ENCODE results near the gene UGCG.
"Not testable (repeated sequence)": the region's sequence is repeated elsewhere in the genome, so short reads cannot be mapped to it uniquely, and the experiment has no call there.

Gene UGCG

GRCh38 chr9:111925017-111925770, 28.6 kb downstream of the UGCG start:
- H3K27me3 Mint-ChIP-seq, result no peaks in the 10 kb centered on the region
- peak overlapping the region; percentile 25 for H3K27ac Mint-ChIP-seq
- H3K9me3 Mint-ChIP-seq, result no peaks in the 10 kb centered on the region
- H3K36me3 Mint-ChIP-seq, result peaks cover 10% of the 10 kb centered on the region
- no peak overlapping the region for H3K4me3 Mint-ChIP-seq
- H3K4me1 Mint-ChIP-seq, result peaks cover 54% of the 10 kb centered on the region

DNA sequence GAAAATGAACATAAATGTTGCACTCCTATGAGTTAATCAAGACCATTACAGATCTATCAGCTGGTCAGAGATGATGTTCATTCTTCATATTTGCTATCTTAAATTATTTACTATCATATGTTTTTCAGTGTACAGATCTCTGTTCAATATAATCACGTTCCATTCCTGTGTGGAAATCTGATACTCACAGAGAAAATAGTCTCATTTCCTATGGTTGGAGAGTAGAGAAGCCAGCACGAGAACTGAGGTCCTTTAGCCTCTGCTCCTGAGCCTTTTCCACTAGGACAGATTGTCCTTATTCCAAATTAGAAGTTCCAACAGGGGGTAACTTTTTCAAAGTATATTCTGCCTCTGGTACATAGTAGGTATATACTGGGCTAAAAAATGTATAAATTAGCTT, 29.2 kb downstream of the UGCG start:
- Mint-ChIP-seq H3K9me3 (no peaks in the 10 kb centered on the region), H3K27ac (peak overlapping the region; percentile 70), H3K27me3 (no peaks in the 10 kb centered on the region), H3K4me1 (peaks cover 54% of the 10 kb centered on the region), H3K36me3 (peaks cover 10% of the 10 kb centered on the region), H3K4me3 (no peak overlapping the region)

- Mint-ChIP-seq H3K9me3 (no peaks in the 10 kb centered on the region), H3K36me3 (peaks cover 10% of the 10 kb centered on the region), H3K27ac (peak overlapping the region; percentile 96), H3K27me3 (no peaks in the 10 kb centered on the region), H3K4me3 (peak overlapping the region; percentile 47), H3K4me1 (peaks cover 54% of the 10 kb centered on the region)
These were observed 29.8 kb downstream of the UGCG start for GRCh38 chr9:111926421-111926875.

DNA sequence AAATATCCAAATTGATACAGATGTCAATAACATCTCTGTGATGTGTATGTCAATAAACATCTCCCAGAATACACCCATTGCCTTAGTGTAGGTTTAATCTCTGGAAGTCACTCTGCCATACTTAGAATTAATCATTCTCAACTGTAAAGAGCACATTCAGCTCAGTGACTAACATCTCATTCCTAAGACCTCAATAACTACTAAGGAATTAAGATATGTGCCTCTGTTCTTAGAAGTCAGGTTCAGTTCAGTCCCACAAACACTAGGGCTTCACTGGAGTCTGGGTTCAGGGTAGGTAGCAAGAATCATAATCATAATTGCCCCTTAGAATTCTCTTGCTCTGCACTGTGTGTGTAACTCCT, 31.7 kb downstream of the UGCG start:
- peak overlapping the region; percentile 43 for H3K27ac Mint-ChIP-seq
- no peak overlapping the region for H3K4me3 Mint-ChIP-seq
- H3K9me3 Mint-ChIP-seq, result no peaks in the 10 kb centered on the region
- peaks cover 17% of the 10 kb centered on the region for H3K36me3 Mint-ChIP-seq
- peaks cover 40% of the 10 kb centered on the region for H3K4me1 Mint-ChIP-seq
- H3K27me3 Mint-ChIP-seq, result no peaks in the 10 kb centered on the region

- Mint-ChIP-seq H3K4me3 (no peak overlapping the region), H3K27me3 (no peaks in the 10 kb centered on the region), H3K27ac (peak overlapping the region; percentile 65), H3K36me3 (peaks cover 30% of the 10 kb centered on the region), H3K9me3 (peaks cover 9% of the 10 kb centered on the region), H3K4me1 (peaks cover 36% of the 10 kb centered on the region)
These were observed 38.1 kb downstream of the UGCG start for GRCh38 chr9:111934747-111935146.

GRCh38 chr9:111936391-111936790, 39.8 kb downstream of the UGCG start:
- H3K27ac Mint-ChIP-seq, result peak overlapping the region; percentile 81

GRCh38 chr9:111937301-111937700, 40.7 kb downstream of the UGCG start:
- no peaks in the 10 kb centered on the region for H3K27me3 Mint-ChIP-seq
- peak overlapping the region; percentile 97 for H3K27ac Mint-ChIP-seq
- H3K36me3 Mint-ChIP-seq, result peaks cover 28% of the 10 kb centered on the region
- peaks cover 9% of the 10 kb centered on the region for H3K9me3 Mint-ChIP-seq
- H3K4me1 Mint-ChIP-seq, result peaks cover 36% of the 10 kb centered on the region
- H3K4me3 Mint-ChIP-seq, result peak overlapping the region; percentile 81

More at GRCh38 chr9:111936391-111936790, 39.8 kb downstream of the UGCG start:
- H3K4me3 Mint-ChIP-seq, result no peak overlapping the region
- peaks cover 9% of the 10 kb centered on the region for H3K9me3 Mint-ChIP-seq
- H3K36me3 Mint-ChIP-seq, result peaks cover 30% of the 10 kb centered on the region
- no peaks in the 10 kb centered on the region for H3K27me3 Mint-ChIP-seq
- H3K4me1 Mint-ChIP-seq, result peaks cover 36% of the 10 kb centered on the region

- Mint-ChIP-seq H3K4me3 (peak overlapping the region; percentile 81), H3K36me3 (peaks cover 26% of the 10 kb centered on the region), H3K27me3 (no peaks in the 10 kb centered on the region), H3K27ac (peak overlapping the region; percentile 97), H3K9me3 (peaks cover 9% of the 10 kb centered on the region), H3K4me1 (peaks cover 36% of the 10 kb centered on the region)
These were observed 41.3 kb downstream of the UGCG start for GRCh38 chr9:111937781-111938426.

- Mint-ChIP-seq H3K4me1 (peaks cover 36% of the 10 kb centered on the region), H3K9me3 (peaks cover 9% of the 10 kb centered on the region), H3K36me3 (peaks cover 23% of the 10 kb centered on the region), H3K4me3 (peak overlapping the region; percentile 76), H3K27ac (peak overlapping the region; percentile 86), H3K27me3 (no peaks in the 10 kb centered on the region)
These were observed 41.8 kb downstream of the UGCG start for GRCh38 chr9:111938427-111938800.

DNA sequence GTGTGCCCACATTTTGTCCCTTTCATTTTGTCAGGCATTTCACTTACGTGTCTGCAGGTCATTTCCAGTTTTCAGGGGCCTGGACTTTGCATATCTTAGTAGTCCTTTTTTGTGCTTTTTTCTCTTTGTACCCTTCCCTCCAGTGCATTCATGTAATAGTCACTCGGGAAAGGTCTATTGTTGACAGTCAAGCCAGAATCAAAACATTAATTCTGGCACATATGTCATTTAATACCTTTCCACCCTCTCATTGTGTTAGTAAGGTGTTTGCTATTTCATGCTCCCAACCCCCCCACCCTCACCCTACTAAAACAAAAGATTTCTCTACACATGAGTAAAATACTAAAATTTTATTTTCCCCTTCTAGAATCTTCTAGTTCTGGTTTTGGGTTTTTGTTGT, 42.7 kb downstream of the UGCG start:
- Mint-ChIP-seq H3K9me3 (peaks cover 9% of the 10 kb centered on the region), H3K36me3 (peaks cover 22% of the 10 kb centered on the region), H3K4me3 (peak overlapping the region; percentile 76), H3K4me1 (peaks cover 38% of the 10 kb centered on the region), H3K27me3 (no peaks in the 10 kb centered on the region), H3K27ac (peak overlapping the region; percentile 86)

GRCh38 chr9:111940697-111941096, 44.1 kb downstream of the UGCG start:
- Mint-ChIP-seq H3K27ac (no peak overlapping the region), H3K36me3 (peaks cover 16% of the 10 kb centered on the region), H3K4me3 (no peak overlapping the region), H3K9me3 (peaks cover 9% of the 10 kb centered on the region), H3K27me3 (no peaks in the 10 kb centered on the region), H3K4me1 (peaks cover 46% of the 10 kb centered on the region)

GRCh38 chr9:111943200-111943599, 46.6 kb downstream of the UGCG start:
- Mint-ChIP-seq H3K4me3 (no peak overlapping the region), H3K27me3 (no peaks in the 10 kb centered on the region), H3K9me3 (peaks cover 9% of the 10 kb centered on the region), H3K36me3 (peaks cover 6% of the 10 kb centered on the region), H3K27ac (no peak overlapping the region), H3K4me1 (peaks cover 29% of the 10 kb centered on the region)

DNA sequence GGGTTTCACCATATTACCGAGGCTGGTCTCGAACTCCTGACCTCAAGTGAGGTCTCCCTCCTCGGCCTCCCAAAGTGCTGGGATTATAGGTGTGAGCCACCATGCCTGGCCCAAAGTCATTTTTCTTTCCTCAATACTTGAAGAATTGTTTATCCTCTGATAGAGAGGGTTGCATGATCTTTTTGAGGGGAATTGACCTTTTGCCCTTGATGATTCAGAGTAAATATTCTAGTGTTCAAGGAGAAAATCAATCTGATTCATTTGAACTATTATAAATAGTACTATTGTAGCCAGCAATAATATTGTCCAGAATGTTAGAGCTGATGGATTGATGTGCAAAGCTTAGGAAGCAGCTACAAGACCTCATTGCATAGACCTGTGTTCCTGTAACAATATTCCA, 47.1 kb downstream of the UGCG start:
- no peak overlapping the region for H3K4me3 Mint-ChIP-seq
- H3K9me3 Mint-ChIP-seq, result peaks cover 5% of the 10 kb centered on the region
- peaks cover 3% of the 10 kb centered on the region for H3K36me3 Mint-ChIP-seq
- no peaks in the 10 kb centered on the region for H3K27me3 Mint-ChIP-seq
- H3K27ac Mint-ChIP-seq, result no peak overlapping the region
- peaks cover 23% of the 10 kb centered on the region for H3K4me1 Mint-ChIP-seq

GRCh38 chr9:111944241-111944866, 47.7 kb downstream of the UGCG start:
- peaks cover 23% of the 10 kb centered on the region for H3K4me1 Mint-ChIP-seq
- no peak overlapping the region for H3K27ac Mint-ChIP-seq
- no peak overlapping the region for H3K4me3 Mint-ChIP-seq
- no peaks in the 10 kb centered on the region for H3K27me3 Mint-ChIP-seq
- H3K9me3 Mint-ChIP-seq, result no peaks in the 10 kb centered on the region
- H3K36me3 Mint-ChIP-seq, result no peaks in the 10 kb centered on the region

GRCh38 chr9:111945216-111945615, 48.6 kb downstream of the UGCG start:
- H3K27me3 Mint-ChIP-seq, result no peaks in the 10 kb centered on the region
- H3K4me1 Mint-ChIP-seq, result peaks cover 23% of the 10 kb centered on the region
- H3K27ac Mint-ChIP-seq, result peak overlapping the region; percentile 73

DNA sequence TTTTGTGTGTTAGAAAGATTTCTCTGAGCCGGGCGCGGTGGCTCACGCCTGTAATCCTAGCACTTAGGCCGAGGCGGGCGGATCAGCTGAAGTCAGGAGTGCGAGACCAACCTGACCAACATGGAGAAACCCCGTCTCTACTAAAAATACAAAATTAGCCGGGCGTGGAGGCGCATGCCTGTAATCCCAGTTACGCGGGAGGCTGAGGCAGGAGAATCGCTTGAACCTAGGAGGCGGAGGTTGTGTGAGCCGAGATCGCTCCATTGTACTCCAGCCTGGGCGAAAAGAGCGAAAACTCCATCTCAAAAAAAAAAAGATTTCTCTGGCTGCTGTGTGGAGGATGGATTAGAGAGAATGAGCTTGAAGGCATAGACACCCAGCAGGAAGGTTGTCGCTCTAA, 51.5 kb downstream of the UGCG start:
- not testable (repeated sequence) for H3K27me3 Mint-ChIP-seq, H3K27ac Mint-ChIP-seq, H3K4me3 Mint-ChIP-seq, H3K9me3 Mint-ChIP-seq, H3K36me3 Mint-ChIP-seq
- peaks cover 23% of the 10 kb centered on the region for H3K4me1 Mint-ChIP-seq

More at GRCh38 chr9:111945216-111945615, 48.6 kb downstream of the UGCG start:
- no peaks in the 10 kb centered on the region for H3K9me3 Mint-ChIP-seq
- H3K4me3 Mint-ChIP-seq, result no peak overlapping the region
- H3K36me3 Mint-ChIP-seq, result no peaks in the 10 kb centered on the region
